AG08395 (cell line): ENCODE data around the gene PLA2G12B.

ENCODE experiments used
- DNase-seq: peaks from one replicate; pipeline ENCODE4 v3.0.0; 2012; ENCODE audit warnings: mixed read lengths, low spot score

The PLA2G12B gene

DNA sequence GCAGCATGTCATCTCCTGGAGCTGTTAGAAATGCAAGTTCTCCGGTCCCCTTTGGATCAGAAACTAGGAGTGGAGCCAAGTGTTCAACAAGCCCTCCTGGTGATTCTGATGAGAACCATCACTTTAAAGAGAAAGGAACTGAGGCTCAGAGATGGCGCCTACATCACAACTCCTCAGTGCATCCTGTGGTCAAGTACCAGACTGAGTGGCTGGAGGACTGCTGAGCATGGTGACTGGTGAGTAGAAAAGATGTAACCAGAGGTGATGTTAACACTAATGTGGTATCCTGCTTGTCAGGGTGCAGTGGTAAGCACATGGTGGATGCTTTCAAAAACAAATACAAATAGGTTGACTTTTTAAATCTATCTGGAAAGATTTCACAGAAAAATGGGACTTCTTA lies 64.5 kb downstream of the PLA2G12B start:
- DNase-seq: no peak

DNA sequence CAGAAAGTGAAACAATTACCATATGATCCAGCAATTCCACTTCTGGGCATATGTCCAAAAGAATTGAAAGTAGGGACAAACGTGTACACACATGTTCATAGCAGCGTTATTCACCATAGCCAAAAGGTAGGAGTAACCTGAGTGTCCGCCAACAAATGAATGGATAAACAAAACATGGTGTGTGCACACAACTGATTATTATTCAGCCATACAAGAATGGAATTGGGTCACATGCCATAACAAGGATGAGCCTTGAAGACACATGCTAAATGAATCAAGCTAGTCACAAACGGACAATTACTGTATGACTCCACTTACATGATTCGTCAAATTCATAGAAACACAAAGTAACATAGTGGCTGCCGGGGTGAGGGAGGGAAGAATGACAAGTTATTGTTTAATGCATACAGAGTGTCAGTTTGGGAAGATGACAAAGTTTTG lies 65.2 kb downstream of the PLA2G12B start:
- no peak for DNase-seq

DNA sequence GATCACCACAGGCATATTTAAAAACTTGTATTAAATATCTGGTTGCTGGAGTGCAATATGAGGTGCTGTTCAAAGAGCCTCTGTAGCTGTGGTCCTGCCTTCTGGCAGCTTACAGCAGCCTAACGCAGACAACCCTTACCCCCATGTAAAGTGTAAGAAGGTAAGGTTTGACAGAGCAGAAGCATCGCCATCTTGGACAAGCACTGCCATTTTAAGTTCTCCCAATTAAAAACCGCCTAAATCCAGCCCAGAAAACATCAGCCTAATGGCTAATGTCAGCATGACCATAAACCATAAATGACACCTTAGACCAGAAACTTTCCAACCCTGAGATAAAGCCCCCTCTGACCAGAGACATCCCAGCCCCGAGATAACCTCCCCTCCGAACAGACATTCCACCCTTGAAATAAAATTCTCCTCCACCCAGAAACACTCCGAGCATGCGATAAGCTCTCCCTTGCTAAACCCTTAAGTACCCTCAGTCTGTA lies 66.4 kb downstream of the PLA2G12B start:
- no peak for DNase-seq

DNA sequence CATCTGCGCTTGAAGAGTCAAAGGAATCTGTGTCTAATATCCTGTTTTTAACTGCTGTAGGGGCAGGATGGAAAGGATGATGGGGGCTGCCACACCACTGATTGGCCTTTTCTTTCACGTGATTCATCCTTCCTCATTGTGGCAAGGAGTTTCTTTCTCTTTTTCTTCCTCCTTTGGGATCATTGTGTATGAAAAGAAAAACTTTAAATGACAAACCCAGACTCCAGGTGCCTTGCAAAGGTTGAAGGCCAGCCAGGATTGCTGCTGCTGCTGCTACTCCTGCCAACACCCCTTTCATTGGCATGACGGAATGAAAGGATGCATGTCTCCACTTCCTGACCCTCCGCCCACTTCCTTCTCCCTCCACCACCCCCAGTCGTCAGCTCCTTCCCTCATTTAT lies 67.6 kb downstream of the PLA2G12B start:
- no peak for DNase-seq

DNA sequence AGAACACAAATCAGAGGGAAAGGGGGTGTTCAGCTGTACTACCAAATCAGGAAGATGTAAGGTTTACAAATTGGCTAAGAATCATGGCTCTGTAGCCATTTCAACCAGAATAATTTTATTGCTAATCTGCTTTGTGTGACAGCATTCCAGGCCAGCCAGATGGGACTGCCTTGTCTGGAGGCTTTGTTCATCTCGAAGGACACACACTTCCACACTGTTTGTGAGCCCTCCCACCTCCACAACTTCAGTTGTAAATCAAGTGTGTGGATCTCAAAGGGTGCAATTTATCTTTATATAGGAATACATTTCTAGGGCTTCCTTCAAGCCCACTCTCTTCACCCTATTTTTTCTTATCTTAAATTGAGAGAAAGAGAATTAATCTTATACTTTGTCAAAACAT lies 68.0 kb downstream of the PLA2G12B start:
- no peak for DNase-seq

DNA sequence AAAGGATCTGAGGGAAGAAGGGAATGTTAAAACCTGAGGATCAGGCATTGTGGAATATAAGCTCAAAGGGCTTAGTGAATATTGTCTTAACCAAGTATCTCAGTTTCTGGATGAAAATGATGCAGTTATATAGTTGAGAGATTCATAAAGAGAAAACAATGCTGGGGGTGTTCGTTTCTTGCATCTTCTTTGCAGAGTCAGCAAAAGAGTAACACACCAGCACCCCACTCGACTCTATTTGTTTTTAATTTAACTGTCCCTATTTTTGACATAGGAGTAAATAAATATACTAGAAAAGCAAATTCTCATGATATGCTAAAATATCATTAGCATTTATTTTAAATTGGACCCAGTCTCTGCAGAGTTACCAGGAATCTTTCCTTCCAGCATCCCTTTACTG lies 68.7 kb downstream of the PLA2G12B start:
- DNase-seq: no peak
